22Rv1 (cell line): ENCODE data around the gene RB1.

Experiments used
- ZFX ChIP-seq: fragments of 450-650 bp; IDR thresholded peaks from 2 replicates; pipeline ENCODE4 v1.6.1; 2017; ENCODE audit warnings: antibody characterized with exemption, borderline replicate concordance
- TF ChIP-seq, protein P1 (sequence below): fragments of 450-650 bp; IDR thresholded peaks from 2 replicates; pipeline ENCODE4 v1.5.1; 2017; ENCODE audit warnings: mild to moderate bottlenecking

DNA sequence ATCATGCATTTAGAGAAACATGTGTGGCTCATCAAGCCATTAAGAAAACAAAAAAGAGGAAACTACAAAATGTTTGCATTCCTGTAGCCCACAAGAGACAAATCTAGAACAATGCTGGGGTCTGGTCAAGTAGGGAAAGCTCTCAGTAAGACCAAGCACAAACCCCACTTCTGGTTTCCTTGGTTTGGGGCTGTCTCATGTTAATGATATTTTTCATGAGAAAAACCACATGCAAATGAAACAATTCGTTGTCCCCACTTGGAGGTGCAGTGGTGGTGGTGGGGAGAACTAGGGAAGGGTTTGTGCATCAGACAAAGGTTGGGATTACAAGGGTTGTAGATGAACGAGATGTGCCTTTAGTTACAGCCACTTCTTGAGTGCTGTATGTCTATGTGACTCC lies 7.0 kb upstream of the RB1 start:
- TF ChIP-seq, protein P1, sequence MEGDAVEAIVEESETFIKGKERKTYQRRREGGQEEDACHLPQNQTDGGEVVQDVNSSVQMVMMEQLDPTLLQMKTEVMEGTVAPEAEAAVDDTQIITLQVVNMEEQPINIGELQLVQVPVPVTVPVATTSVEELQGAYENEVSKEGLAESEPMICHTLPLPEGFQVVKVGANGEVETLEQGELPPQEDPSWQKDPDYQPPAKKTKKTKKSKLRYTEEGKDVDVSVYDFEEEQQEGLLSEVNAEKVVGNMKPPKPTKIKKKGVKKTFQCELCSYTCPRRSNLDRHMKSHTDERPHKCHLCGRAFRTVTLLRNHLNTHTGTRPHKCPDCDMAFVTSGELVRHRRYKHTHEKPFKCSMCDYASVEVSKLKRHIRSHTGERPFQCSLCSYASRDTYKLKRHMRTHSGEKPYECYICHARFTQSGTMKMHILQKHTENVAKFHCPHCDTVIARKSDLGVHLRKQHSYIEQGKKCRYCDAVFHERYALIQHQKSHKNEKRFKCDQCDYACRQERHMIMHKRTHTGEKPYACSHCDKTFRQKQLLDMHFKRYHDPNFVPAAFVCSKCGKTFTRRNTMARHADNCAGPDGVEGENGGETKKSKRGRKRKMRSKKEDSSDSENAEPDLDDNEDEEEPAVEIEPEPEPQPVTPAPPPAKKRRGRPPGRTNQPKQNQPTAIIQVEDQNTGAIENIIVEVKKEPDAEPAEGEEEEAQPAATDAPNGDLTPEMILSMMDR = no peak
- no peak for TF ChIP-seq ZFX
